Activated CD8-positive, alpha-beta memory T cell treated with anti-CD3 and anti-CD28 coated beads, Interleukin-2, amount 50 U/mL, for 1 hour (primary cell): Measurements from ENCODE around the gene GCFC2.

Experiments
- DNase-seq: peaks from one replicate; pipeline ENCODE4 v3.0.0-alpha.2; 2020; ENCODE audit errors: extremely low read depth

GCFC2 gene

DNA sequence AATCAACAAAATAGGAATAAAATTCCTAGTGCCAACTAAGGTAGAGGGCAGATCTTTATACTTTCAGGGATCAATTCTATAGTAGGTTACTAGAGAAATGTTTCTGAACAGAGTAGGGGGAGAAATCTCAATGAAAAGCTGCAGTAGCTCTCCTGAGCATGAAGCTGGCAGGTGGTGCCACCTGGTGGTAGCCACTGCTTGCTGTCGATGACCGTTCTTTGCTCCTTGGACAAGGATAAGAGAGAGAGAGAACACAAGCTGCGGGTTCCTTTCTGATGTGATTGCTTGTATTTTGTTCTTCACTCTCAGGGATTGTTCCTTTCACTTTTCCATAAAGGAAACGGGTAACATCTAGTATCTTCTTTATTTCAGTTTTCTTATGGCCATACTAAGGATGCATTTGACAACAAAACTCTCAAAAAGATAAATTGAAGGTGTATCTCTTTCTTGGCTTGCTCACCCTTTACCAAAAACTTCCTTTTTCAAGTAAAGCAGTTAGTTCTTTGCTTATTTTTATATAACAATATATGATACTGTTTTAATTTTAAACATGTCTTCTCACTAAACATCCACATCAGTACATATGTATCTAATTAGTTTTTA lies 82.7 kb downstream of the GCFC2 start:
- no peak for DNase-seq

DNA sequence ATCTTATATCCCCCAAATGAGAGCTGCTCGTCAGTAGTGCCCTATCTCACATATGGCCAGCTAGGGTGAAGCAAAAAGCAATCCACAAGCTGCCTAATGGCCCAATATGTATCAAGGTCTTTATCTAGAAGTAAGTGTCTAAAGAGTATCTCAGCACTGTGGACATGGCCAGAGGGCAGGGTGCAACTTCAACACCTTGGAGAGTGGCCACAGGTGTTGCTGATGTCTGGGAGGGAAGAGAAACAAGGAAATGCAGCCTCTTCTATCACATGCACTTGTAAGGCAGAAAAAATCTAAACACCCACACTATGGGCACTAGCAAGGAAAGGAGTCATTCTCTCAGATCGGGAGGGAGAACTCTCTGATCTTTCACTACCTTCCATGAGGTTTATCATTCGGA lies 87.8 kb downstream of the GCFC2 start:
- DNase-seq, result no peak

DNA sequence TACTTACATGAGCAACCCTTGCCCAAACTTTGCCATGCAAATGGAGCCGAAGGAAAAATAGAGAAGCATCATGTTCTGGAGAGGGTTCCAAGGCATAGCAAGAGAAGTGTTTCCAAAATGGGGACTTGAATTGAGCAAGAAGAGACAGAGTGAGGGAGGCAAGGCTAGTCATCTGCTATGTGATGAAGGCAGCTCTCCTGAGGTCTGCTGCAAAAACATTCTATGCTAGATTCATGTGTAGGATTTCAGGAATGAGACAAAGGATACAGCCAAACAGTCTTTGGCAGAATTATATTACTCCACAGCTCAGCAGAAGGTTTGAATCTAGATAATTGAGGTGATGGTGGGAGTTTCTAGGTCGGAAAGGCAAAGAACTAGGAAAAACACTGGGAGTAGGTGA lies 88.2 kb downstream of the GCFC2 start:
- no peak for DNase-seq

- DNase-seq, result no peak
These were observed 89.5 kb downstream of the GCFC2 start for GRCh38 chr2:75621228-75621627.

GRCh38 chr2:75619956-75620740 lies 90.6 kb downstream of the GCFC2 start:
- no peak for DNase-seq

- DNase-seq, result no peak
These were observed 93.8 kb downstream of the GCFC2 start for GRCh38 chr2:75616933-75617332.

GRCh38 chr2:75616406-75616805 lies 94.3 kb downstream of the GCFC2 start:
- DNase-seq, result no peak

GRCh38 chr2:75614162-75614651 lies 96.5 kb downstream of the GCFC2 start:
- DNase-seq, result no peak

- no peak for DNase-seq
These were observed 97.9 kb downstream of the GCFC2 start for GRCh38 chr2:75612862-75613243.
